Measurements from ENCODE around the gene HPSE.

DNA sequence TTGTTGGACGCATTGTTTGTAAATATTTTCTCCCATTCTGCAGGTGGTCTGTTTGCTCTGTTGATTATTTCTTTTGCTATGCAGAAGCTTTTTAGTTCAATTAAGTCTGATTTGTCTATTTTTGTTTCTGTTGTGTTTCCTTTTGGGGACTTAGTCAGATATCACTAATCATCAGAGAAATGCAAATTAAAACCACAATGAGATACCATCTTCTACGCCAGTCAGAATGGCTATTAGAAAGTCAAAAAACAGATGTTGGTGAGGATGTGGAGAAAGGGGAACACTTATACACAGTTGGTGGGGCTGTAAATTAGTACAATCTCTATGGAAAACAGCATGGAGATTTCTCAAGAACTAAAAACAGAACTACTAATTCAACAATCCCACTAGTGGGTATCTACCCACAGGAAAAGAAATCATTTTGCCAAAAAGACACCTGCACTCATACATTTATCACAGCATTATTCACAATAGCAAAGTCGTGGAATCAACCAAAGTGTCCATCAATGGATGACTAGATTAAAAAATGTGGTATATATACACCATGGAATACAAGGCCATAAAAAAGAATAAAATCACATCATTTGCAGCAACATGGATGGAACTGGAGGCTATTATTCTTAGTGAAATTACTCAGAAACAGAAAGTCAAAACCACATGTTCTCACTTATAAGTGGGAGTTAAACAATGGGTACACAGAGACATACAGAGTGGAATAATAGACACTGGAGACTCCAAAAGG lies 58.2 kb downstream of the HPSE start:
- TF ChIP-seq SUZ12 (IDR thresholded peaks at IDR 0.05; ENCODE audit: extremely low read depth, insufficient read depth, insufficient read length) (no peak), YY1 (IDR thresholded peaks at IDR 0.05; ENCODE audit: insufficient read depth, insufficient read length) (no peak), ZNF274 (IDR thresholded peaks at IDR 0.05; ENCODE audit: low read depth, low read length) (no peak)

All from NT2/D1 (cell line).